OCI-LY1 (cell line): ENCODE measurements around the gene ZDHHC14.

ENCODE experiments used
- EZH2 ChIP-seq: fragments of 200-600 bp; sonication (generic), shearing (Covaris generic); IDR thresholded peaks from 2 replicates; pipeline ENCODE4 v1.8.0; 2017; ENCODE audit warnings: borderline replicate concordance, mixed run types, mild to moderate bottlenecking, antibody characterized with exemption, low read length, moderate library complexity, mixed read lengths
- TF ChIP-seq, protein P1 (sequence below): fragments of 200-600 bp; sonication (generic), shearing (Covaris generic); IDR thresholded peaks from 2 replicates; pipeline ENCODE4 v1.5.1; 2017; ENCODE audit warnings: mild to moderate bottlenecking, antibody characterized with exemption, low read length, moderate library complexity, mixed read lengths

DNA sequence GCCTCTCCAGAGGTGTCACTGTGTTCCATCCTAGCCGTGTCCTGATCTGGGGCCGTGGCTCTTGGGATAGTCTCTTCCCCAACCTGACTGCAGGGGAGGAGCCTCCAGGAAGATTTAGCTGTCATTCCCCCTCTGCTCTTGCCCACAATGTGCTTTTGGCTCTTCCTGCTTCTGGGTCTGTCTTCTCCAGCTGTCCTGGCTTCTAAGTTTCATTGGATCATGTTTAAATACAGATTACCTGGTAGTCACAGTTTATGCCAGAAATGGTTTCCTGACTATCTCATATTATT, 139.1 kb downstream of the ZDHHC14 start:
- TF ChIP-seq, protein P1, sequence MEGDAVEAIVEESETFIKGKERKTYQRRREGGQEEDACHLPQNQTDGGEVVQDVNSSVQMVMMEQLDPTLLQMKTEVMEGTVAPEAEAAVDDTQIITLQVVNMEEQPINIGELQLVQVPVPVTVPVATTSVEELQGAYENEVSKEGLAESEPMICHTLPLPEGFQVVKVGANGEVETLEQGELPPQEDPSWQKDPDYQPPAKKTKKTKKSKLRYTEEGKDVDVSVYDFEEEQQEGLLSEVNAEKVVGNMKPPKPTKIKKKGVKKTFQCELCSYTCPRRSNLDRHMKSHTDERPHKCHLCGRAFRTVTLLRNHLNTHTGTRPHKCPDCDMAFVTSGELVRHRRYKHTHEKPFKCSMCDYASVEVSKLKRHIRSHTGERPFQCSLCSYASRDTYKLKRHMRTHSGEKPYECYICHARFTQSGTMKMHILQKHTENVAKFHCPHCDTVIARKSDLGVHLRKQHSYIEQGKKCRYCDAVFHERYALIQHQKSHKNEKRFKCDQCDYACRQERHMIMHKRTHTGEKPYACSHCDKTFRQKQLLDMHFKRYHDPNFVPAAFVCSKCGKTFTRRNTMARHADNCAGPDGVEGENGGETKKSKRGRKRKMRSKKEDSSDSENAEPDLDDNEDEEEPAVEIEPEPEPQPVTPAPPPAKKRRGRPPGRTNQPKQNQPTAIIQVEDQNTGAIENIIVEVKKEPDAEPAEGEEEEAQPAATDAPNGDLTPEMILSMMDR = no peak
- TF ChIP-seq EZH2 = no peak
